A673 (cell line): Measurements from ENCODE around the gene AGBL4.

Experiments used
- EZH2 ChIP-seq: fragments of 200-600 bp; sonication (generic); IDR thresholded peaks from 2 replicates; pipeline ENCODE4 v1.6.1; 2017; ENCODE audit warnings: borderline replicate concordance, low read depth, mild to moderate bottlenecking, mixed read lengths, antibody characterized with exemption, low read length; ENCODE audit not compliant: poor library complexity, severe bottlenecking
- TF ChIP-seq, protein P1 (sequence below): fragments of 300-800, 200-600 bp; sonication (generic); conservative IDR thresholded peaks from 2 replicates; pipeline ENCODE4 v1.5.1; 2017; ENCODE audit warnings: low read depth, mild to moderate bottlenecking, antibody characterized with exemption, low read length, moderate library complexity, mixed read lengths

GRCh38 chr1:48488721-48489120, 1535.0 kb downstream of the AGBL4 start:
- TF ChIP-seq, protein P1, sequence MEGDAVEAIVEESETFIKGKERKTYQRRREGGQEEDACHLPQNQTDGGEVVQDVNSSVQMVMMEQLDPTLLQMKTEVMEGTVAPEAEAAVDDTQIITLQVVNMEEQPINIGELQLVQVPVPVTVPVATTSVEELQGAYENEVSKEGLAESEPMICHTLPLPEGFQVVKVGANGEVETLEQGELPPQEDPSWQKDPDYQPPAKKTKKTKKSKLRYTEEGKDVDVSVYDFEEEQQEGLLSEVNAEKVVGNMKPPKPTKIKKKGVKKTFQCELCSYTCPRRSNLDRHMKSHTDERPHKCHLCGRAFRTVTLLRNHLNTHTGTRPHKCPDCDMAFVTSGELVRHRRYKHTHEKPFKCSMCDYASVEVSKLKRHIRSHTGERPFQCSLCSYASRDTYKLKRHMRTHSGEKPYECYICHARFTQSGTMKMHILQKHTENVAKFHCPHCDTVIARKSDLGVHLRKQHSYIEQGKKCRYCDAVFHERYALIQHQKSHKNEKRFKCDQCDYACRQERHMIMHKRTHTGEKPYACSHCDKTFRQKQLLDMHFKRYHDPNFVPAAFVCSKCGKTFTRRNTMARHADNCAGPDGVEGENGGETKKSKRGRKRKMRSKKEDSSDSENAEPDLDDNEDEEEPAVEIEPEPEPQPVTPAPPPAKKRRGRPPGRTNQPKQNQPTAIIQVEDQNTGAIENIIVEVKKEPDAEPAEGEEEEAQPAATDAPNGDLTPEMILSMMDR = no peak
- no peak for TF ChIP-seq EZH2
